HG02610 (cell line): ENCODE data around the gene FITM1.

ENCODE experiments used
- ATAC-seq: cut with Tn5 transposase; IDR thresholded peaks from one replicate; pipeline ENCODE4 v1.9.1; 2021; ENCODE audit warnings: mild to moderate bottlenecking, moderate library complexity; ENCODE audit not compliant: unreplicated experiment

Gene FITM1

GRCh38 chr14:24130380-24130716, at the start of gene FITM1:
FITM1 (plus strand) TSS chr14:24130659; CDS start chr14:24131564, 905 bp downstream.
- ATAC-seq: no peak

- peak; percentile 91 for ATAC-seq
Observed at GRCh38 chr14:24080888-24081738, 49.3 kb upstream of the FITM1 start.

- no peak for ATAC-seq
Observed at GRCh38 chr14:24081739-24082211, 48.7 kb upstream of the FITM1 start.

- no peak for ATAC-seq
Observed at GRCh38 chr14:24082411-24083080, 47.9 kb upstream of the FITM1 start.

GRCh38 chr14:24083462-24083861, 47.0 kb upstream of the FITM1 start:
- no peak for ATAC-seq

- no peak for ATAC-seq
Observed at GRCh38 chr14:24084440-24084839, 46.0 kb upstream of the FITM1 start.

- ATAC-seq: no peak
Observed at GRCh38 chr14:24085215-24085614, 45.2 kb upstream of the FITM1 start.

- no peak for ATAC-seq
Observed at GRCh38 chr14:24086193-24086955, 44.1 kb upstream of the FITM1 start.

- no peak for ATAC-seq
Observed at GRCh38 chr14:24087004-24087403, 43.5 kb upstream of the FITM1 start.

GRCh38 chr14:24088095-24088494, 42.4 kb upstream of the FITM1 start:
- ATAC-seq: no peak

GRCh38 chr14:24089890-24090289, 40.6 kb upstream of the FITM1 start:
- ATAC-seq: no peak

GRCh38 chr14:24092110-24092504, 38.4 kb upstream of the FITM1 start:
- no peak for ATAC-seq

- no peak for ATAC-seq
Observed at GRCh38 chr14:24092505-24093206, 37.8 kb upstream of the FITM1 start.

GRCh38 chr14:24093207-24093900, 37.1 kb upstream of the FITM1 start:
- ATAC-seq: no peak

GRCh38 chr14:24093901-24094840, 36.3 kb upstream of the FITM1 start, which contains the start of gene PCK2:
PCK2 (plus strand) TSS chr14:24094311; CDS start chr14:24094406, 95 bp downstream.
- peak; percentile 34 for ATAC-seq

- no peak for ATAC-seq
Observed at GRCh38 chr14:24094841-24095270, 35.6 kb upstream of the FITM1 start.

- peak; percentile 81 for ATAC-seq
Observed at GRCh38 chr14:24095271-24096068, 35.0 kb upstream of the FITM1 start.

- ATAC-seq: no peak
Observed at GRCh38 chr14:24096545-24097181, 33.8 kb upstream of the FITM1 start.
